HCT116 (cell line): ENCODE data around the gene SVIL. TPM values are rescaled to one million over a fixed set of nuclear protein-coding genes. Genes with fewer than 3 reads are reported as not detected.

ENCODE experiments used
- ATAC-seq: fragments of 200-7000 bp; cut with Tn5 transposase; 2 replicates; pipeline ENCODE4 v1.9.1; 2020; ENCODE audit warnings: mild to moderate bottlenecking, moderate library complexity
- BruUV-seq: library from RNA; stranded (reverse); fragments of 400-500 nt; replicated peaks from 2 replicates; lab custom pipeline; 2021; lab: Mats Ljungman, UMichigan
- CTCF ChIA-PET: fragments of 300-600 bp; sonication (Branson Sonifier 250); formaldehyde crosslinking; loops from one replicate; lab custom pipeline; 2021; ENCODE audit warnings: antibody characterized with exemption; lab: Charles Lee
- POLR2A ChIA-PET: fragments of 300-600, 350-600 bp; sonication (Branson Sonifier 250); formaldehyde crosslinking; loops from one replicate; lab custom pipeline; 2021; ENCODE audit warnings: antibody characterized with exemption; lab: Charles Lee
- RAD21 ChIA-PET, 2 experiments: fragments of 300-600 bp; sonication (Branson Sonifier 250); formaldehyde crosslinking; loops; one replicate each; lab custom pipeline; 2023; ENCODE audit warnings: low total read pairs in 2 of 2; ENCODE audit not compliant: uncharacterized antibody in 2 of 2, unreplicated experiment in 2 of 2, low non-redundant PET in 1 of 2; lab: Charles Lee
- DNase-seq: peaks from one replicate; pipeline ENCODE4 v3.0.0-alpha.2; 2010; ENCODE audit warnings: low read depth, low spot score
- H2AFZ ChIP-seq: fragments of 200-600 bp; shearing (Covaris generic), sonication (generic); 2 replicates; pipeline ENCODE4 v1.6.1; 2017; ENCODE audit warnings: low read depth, mixed run types, mixed read lengths, antibody characterized with exemption, low read length; ENCODE audit not compliant: poor library complexity, severe bottlenecking
- H3K27ac ChIP-seq: 2 replicates; pipeline ENCODE4 v1.5.1; 2012; ENCODE audit warnings: low read depth, low read length
- H3K27me3 ChIP-seq: fragments of 200-600 bp; sonication (generic); 2 replicates; pipeline ENCODE4 v1.6.1; 2016; ENCODE audit warnings: mixed run types, low read length, mixed read lengths; ENCODE audit not compliant: insufficient read depth
- H3K36me3 ChIP-seq, 2 experiments: fragments of 200-500 bp in 1 of 2; fragments of 200-600 bp in 1 of 2; sonication (Bioruptor generic) in 1 of 2; sonication (generic) in 1 of 2; 2 replicates each; pipeline versions ENCODE4 v1.5.1 to v1.6.1; 2014 to 2016; ENCODE audit warnings: low read length in 2 of 2, inconsistent platforms in 1 of 2, mixed read lengths in 1 of 2, mixed run types in 1 of 2; ENCODE audit not compliant: insufficient read depth in 2 of 2, control insufficient read depth in 1 of 2
- H3K4me1 ChIP-seq, 2 experiments: fragments of 200-600 bp in 1 of 2; sonication (generic) in 1 of 2; 2 replicates each; pipeline versions ENCODE4 v1.5.1 to v1.6.1; 2012 to 2017; ENCODE audit warnings: low read length in 2 of 2, inconsistent platforms in 1 of 2, mild to moderate bottlenecking in 1 of 2, mixed read lengths in 1 of 2, mixed run types in 1 of 2, moderate library complexity in 1 of 2; ENCODE audit not compliant: insufficient read depth in 2 of 2, control insufficient read depth in 1 of 2
- H3K4me2 ChIP-seq: fragments of 200-600 bp; sonication (generic); 2 replicates; pipeline ENCODE4 v1.6.1; 2017; ENCODE audit warnings: mixed run types, low read length, mixed read lengths
- H3K4me3 ChIP-seq, 2 experiments: fragments of 200-600 bp in 1 of 2; sonication (generic) in 1 of 2; replicated peaks in 1 of 2; 2 replicates each; pipeline ENCODE4 v1.5.1; 2011 to 2016; ENCODE audit warnings: low read length in 2 of 2, control low read depth in 1 of 2, low read depth in 1 of 2, mild to moderate bottlenecking in 1 of 2, mixed read lengths in 1 of 2, mixed run types in 1 of 2
- H3K79me2 ChIP-seq: fragments of 200-600 bp; sonication (generic); 2 replicates; pipeline ENCODE4 v1.6.1; 2017; ENCODE audit warnings: mild to moderate bottlenecking, mixed run types, low read length, moderate library complexity, mixed read lengths; ENCODE audit not compliant: insufficient read depth
- H3K9ac ChIP-seq: fragments of 200-600 bp; sonication (generic); 2 replicates; pipeline ENCODE4 v1.6.1; 2016; ENCODE audit warnings: low read length, mixed read lengths
- H3K9me2 ChIP-seq: fragments of 200-600 bp; sonication (generic), shearing (Covaris generic); 2 replicates; pipeline ENCODE4 v1.6.1; 2017; ENCODE audit warnings: mixed run types, mild to moderate bottlenecking, moderate library complexity; ENCODE audit not compliant: insufficient read depth
- H3K9me3 ChIP-seq, 2 experiments: fragments of 200-500 bp in 1 of 2; fragments of 200-600 bp in 1 of 2; sonication (Bioruptor generic) in 1 of 2; sonication (generic) in 1 of 2; 2 replicates each; pipeline ENCODE4 v1.6.1; 2014 to 2017; ENCODE audit warnings: low read length in 2 of 2, mixed read lengths in 2 of 2, inconsistent platforms in 1 of 2, low read depth in 1 of 2, mild to moderate bottlenecking in 1 of 2, mixed run types in 1 of 2, moderate library complexity in 1 of 2; ENCODE audit not compliant: control insufficient read depth in 1 of 2, insufficient read depth in 1 of 2
- H4K20me1 ChIP-seq: fragments of 200-600 bp; sonication (generic), shearing (Covaris generic); 2 replicates; pipeline ENCODE4 v1.6.1; 2017; ENCODE audit warnings: mixed run types, mild to moderate bottlenecking, moderate library complexity; ENCODE audit not compliant: insufficient read depth
- EGR1 ChIP-seq: IDR thresholded peaks from 2 replicates; pipeline ENCODE4 v1.6.1; 2012; ENCODE audit warnings: low read depth
- ELF1 ChIP-seq: IDR thresholded peaks from 2 replicates; pipeline ENCODE4 v1.6.1; 2012; ENCODE audit warnings: low read depth, borderline replicate concordance
- EZH2 ChIP-seq: fragments of 200-600 bp; sonication (generic); IDR thresholded peaks from 2 replicates; pipeline ENCODE4 v1.6.1; 2017; ENCODE audit warnings: antibody characterized with exemption, mixed run types
- EZH2phosphoT487 ChIP-seq: fragments of 200-600 bp; IDR thresholded peaks from 2 replicates; pipeline ENCODE4 v1.6.1; 2018; ENCODE audit warnings: antibody characterized with exemption, borderline replicate concordance
- FOSL1 ChIP-seq: IDR thresholded peaks from 2 replicates; pipeline ENCODE4 v1.6.1; 2012; ENCODE audit warnings: low read depth
- JUND ChIP-seq: IDR thresholded peaks from 2 replicates; pipeline ENCODE4 v1.6.1; 2012
- POLR2A ChIP-seq: IDR thresholded peaks from 2 replicates; pipeline ENCODE4 v1.7.0; 2011; ENCODE audit warnings: borderline replicate concordance; ENCODE audit not compliant: insufficient read depth, insufficient read length; ENCODE audit errors: extremely low read depth
- SIN3A ChIP-seq: IDR thresholded peaks from 2 replicates; pipeline ENCODE4 v1.6.1; 2012; ENCODE audit warnings: low read depth
- SP1 ChIP-seq: IDR thresholded peaks from 2 replicates; pipeline ENCODE4 v1.6.1; 2012; ENCODE audit warnings: low read depth
- SRF ChIP-seq: IDR thresholded peaks from 2 replicates; pipeline ENCODE4 v1.6.1; 2012; ENCODE audit warnings: low read depth
- YY1 ChIP-seq: IDR thresholded peaks from 2 replicates; pipeline ENCODE4 v1.6.1; 2011; ENCODE audit warnings: low read length, low read depth, moderate library complexity, mild to moderate bottlenecking; ENCODE audit not compliant: insufficient replicate concordance; ENCODE audit errors: extremely low read depth
- ZFX ChIP-seq: fragments of 450-650 bp; IDR thresholded peaks from 2 replicates; pipeline ENCODE4 v1.6.1; 2017
- intact Hi-C: fragments of 100-400 bp; cut with micrococcal nuclease; formaldehyde crosslinking; loops from 2 replicates; pipeline ENCODE4 v1.10.0; 2022
- total RNA-seq: library from RNA; stranded (reverse); gene quantifications from one replicate; pipeline ENCODE4 v1.2.1, GENCODE V29; 2021; ENCODE audit not compliant: unreplicated experiment
- TF ChIP-seq, protein P1 (sequence below): IDR thresholded peaks from 2 replicates; pipeline ENCODE4 v1.6.1; 2012; ENCODE audit warnings: low read depth
- TF ChIP-seq, protein P2 (sequence below): IDR thresholded peaks from 2 replicates; pipeline ENCODE4 v1.6.1; 2012
- TF ChIP-seq, protein P3 (sequence below), 3 experiments: fragments of 200-600 bp in 1 of 3; sonication (generic) in 1 of 3; IDR thresholded peaks in 2 of 3; conservative IDR thresholded peaks in 1 of 3; 2 replicates each; pipeline ENCODE4 v1.5.1; 2012 to 2017; ENCODE audit warnings: low read depth in 2 of 3, low read length in 2 of 3, antibody characterized with exemption in 1 of 3, borderline replicate concordance in 1 of 3, control low read depth in 1 of 3, mild to moderate bottlenecking in 1 of 3, mixed read lengths in 1 of 3, mixed run types in 1 of 3, moderate library complexity in 1 of 3; ENCODE audit not compliant: insufficient read depth in 1 of 3
- TF ChIP-seq, protein P4 (sequence below): IDR thresholded peaks from 2 replicates; pipeline ENCODE4 v1.6.1; 2011; ENCODE audit warnings: mild to moderate bottlenecking, low read length, moderate library complexity; ENCODE audit not compliant: insufficient replicate concordance; ENCODE audit errors: extremely low read depth
- TF ChIP-seq, protein P5 (sequence below): IDR thresholded peaks from 2 replicates; pipeline ENCODE4 v1.6.1; 2012

The SVIL gene
- total RNA-seq, 1 experiment from 2014 or later, result 27.0 TPM

DNA sequence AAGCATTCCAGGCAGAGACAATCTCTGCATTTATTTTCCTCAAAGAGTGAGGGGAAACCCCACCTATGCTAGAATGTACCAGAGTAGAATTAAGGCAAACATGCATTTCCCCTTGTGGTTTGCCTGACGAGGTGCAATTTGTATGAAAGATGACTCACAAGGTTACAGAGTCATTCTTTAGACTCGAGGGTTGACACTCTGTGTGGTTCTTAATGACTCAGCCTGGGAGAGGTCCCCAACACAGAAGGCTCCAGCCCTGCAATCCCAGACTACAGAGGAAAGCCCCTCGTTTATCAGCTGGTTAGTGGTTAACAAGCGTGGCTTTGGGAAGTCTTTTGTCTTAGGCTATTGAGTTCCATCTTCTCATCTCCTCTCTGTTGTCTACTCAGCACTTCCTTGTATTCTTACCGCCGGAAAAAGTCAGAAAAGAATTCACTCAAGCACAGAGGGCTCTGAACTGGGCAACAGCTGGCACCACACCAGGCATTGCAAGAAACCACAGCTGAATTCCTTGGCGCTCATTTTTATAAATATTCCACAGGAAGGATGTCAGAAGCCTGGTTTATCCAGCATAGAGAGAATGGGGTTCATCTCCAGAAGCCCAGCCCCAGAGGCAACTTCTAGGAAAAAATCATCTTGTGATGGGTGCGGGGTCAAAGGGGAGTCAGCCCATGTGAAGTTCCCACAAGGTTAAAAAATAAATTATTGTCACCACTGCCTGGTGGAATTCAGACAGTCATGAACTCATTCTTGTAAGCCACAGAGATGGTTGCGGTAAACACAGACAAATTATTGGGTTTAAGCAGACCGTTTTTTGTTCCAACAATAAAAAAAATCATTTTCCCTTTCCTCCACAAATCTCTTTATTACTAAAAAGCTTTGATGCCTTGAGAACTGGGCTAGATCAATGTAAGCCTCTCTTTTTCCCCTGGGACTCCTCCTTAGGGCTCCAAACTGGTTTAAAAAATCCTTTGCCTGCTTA lies 24.5 kb upstream of the SVIL start:
- no TSS peak for BruUV-seq
- Histone ChIP-seq H3K27ac (peak overlapping the region; percentile 68), H3K9me2 (no peaks in the 10 kb centered on the region), H3K9ac (peak overlapping the region; percentile 47), H3K4me2 (peak overlapping the region; percentile 73), H4K20me1 (no peaks in the 10 kb centered on the region), H2AFZ (no peak overlapping the region), H3K27me3 (no peaks in the 10 kb centered on the region), H3K4me3 (peak overlapping the region in 1 of 2 experiments; percentile 31; a peak in 2 of 4 replicates), H3K36me3 (peaks cover 0 to 17% of the 10 kb centered on the region in 2 experiments; a peak in 2 of 4 replicates), H3K4me1 (peaks cover 34 to 51% of the 10 kb centered on the region in 2 experiments), H3K79me2 (peaks cover 5% of the 10 kb centered on the region; the same call in 1 of the 2 replicates), H3K9me3 (peaks cover 10 to 14% of the 10 kb centered on the region in 2 experiments; a peak in 2 of 4 replicates)
- ChIA-PET POLR2A (no interaction called here), CTCF (interaction anchor here (1.1 kb wide), 1 partner anchor 12 kb away, joined by 3 read pairs; no protein-coding TSS in a partner anchor), RAD21 (interaction anchor here in 1 of 2 experiments (0.6 kb wide), 1 partner anchor 21 kb away, joined by 3 read pairs; no protein-coding TSS in a partner anchor)
- DNase-seq, result peak; percentile 97
- intact Hi-C loops, result loop anchor here (1.0 kb wide), 1 partner anchor 77 kb away; no protein-coding TSS in a partner anchor
- ATAC-seq, result peak; percentile 97
- TF ChIP-seq EZH2, result no peak
- TF ChIP-seq, protein P1, sequence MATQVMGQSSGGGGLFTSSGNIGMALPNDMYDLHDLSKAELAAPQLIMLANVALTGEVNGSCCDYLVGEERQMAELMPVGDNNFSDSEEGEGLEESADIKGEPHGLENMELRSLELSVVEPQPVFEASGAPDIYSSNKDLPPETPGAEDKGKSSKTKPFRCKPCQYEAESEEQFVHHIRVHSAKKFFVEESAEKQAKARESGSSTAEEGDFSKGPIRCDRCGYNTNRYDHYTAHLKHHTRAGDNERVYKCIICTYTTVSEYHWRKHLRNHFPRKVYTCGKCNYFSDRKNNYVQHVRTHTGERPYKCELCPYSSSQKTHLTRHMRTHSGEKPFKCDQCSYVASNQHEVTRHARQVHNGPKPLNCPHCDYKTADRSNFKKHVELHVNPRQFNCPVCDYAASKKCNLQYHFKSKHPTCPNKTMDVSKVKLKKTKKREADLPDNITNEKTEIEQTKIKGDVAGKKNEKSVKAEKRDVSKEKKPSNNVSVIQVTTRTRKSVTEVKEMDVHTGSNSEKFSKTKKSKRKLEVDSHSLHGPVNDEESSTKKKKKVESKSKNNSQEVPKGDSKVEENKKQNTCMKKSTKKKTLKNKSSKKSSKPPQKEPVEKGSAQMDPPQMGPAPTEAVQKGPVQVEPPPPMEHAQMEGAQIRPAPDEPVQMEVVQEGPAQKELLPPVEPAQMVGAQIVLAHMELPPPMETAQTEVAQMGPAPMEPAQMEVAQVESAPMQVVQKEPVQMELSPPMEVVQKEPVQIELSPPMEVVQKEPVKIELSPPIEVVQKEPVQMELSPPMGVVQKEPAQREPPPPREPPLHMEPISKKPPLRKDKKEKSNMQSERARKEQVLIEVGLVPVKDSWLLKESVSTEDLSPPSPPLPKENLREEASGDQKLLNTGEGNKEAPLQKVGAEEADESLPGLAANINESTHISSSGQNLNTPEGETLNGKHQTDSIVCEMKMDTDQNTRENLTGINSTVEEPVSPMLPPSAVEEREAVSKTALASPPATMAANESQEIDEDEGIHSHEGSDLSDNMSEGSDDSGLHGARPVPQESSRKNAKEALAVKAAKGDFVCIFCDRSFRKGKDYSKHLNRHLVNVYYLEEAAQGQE, result no peak
- no peak for TF ChIP-seq EZH2phosphoT487
- TF ChIP-seq, protein P2, sequence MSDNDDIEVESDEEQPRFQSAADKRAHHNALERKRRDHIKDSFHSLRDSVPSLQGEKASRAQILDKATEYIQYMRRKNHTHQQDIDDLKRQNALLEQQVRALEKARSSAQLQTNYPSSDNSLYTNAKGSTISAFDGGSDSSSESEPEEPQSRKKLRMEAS, result peak; percentile 78
- TF ChIP-seq, protein P3, sequence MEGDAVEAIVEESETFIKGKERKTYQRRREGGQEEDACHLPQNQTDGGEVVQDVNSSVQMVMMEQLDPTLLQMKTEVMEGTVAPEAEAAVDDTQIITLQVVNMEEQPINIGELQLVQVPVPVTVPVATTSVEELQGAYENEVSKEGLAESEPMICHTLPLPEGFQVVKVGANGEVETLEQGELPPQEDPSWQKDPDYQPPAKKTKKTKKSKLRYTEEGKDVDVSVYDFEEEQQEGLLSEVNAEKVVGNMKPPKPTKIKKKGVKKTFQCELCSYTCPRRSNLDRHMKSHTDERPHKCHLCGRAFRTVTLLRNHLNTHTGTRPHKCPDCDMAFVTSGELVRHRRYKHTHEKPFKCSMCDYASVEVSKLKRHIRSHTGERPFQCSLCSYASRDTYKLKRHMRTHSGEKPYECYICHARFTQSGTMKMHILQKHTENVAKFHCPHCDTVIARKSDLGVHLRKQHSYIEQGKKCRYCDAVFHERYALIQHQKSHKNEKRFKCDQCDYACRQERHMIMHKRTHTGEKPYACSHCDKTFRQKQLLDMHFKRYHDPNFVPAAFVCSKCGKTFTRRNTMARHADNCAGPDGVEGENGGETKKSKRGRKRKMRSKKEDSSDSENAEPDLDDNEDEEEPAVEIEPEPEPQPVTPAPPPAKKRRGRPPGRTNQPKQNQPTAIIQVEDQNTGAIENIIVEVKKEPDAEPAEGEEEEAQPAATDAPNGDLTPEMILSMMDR (IDR thresholded peaks at IDR 0.05 in 2 of 3, conservative IDR thresholded peaks at IDR 0.05 in 1 of 3; ENCODE audit: borderline replicate concordance in 1 of 3, insufficient read depth in 1 of 3, low read depth in 2 of 3, low read length in 2 of 3), result peak in 2 of 3 experiments; percentile 41 to 51; a peak in 4 of 6 replicates
- TF ChIP-seq ZFX, result no peak
- peak; percentile 95 for TF ChIP-seq SIN3A
- peak; percentile 98 for TF ChIP-seq FOSL1
- TF ChIP-seq, protein P4, sequence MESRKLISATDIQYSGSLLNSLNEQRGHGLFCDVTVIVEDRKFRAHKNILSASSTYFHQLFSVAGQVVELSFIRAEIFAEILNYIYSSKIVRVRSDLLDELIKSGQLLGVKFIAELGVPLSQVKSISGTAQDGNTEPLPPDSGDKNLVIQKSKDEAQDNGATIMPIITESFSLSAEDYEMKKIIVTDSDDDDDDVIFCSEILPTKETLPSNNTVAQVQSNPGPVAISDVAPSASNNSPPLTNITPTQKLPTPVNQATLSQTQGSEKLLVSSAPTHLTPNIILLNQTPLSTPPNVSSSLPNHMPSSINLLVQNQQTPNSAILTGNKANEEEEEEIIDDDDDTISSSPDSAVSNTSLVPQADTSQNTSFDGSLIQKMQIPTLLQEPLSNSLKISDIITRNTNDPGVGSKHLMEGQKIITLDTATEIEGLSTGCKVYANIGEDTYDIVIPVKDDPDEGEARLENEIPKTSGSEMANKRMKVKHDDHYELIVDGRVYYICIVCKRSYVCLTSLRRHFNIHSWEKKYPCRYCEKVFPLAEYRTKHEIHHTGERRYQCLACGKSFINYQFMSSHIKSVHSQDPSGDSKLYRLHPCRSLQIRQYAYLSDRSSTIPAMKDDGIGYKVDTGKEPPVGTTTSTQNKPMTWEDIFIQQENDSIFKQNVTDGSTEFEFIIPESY, result peak; percentile 79
- peak; percentile 99 for TF ChIP-seq JUND
- no peak for TF ChIP-seq ELF1
- peak; percentile 90 for TF ChIP-seq SRF
- TF ChIP-seq SP1, result peak; percentile 88
- no peak for TF ChIP-seq EGR1
- TF ChIP-seq, protein P5, sequence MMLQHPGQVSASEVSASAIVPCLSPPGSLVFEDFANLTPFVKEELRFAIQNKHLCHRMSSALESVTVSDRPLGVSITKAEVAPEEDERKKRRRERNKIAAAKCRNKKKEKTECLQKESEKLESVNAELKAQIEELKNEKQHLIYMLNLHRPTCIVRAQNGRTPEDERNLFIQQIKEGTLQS, result 0 out of 2 replicates have a peak, but pooled peaks have one; percentile 6
- no peak for TF ChIP-seq POLR2A
- peak; percentile 45 for TF ChIP-seq YY1
